Right renal pelvis (tissue), 4 donors: Measurements from ENCODE around the gene FHIT. TPM values are rescaled to one million over a fixed set of nuclear protein-coding genes. Genes with fewer than 3 reads are reported as not detected.

ENCODE experiments used
- DNase-seq, 4 donors: peaks; one replicate each; pipeline ENCODE4 v3.0.0-alpha.2; 2013; ENCODE audit warnings: low read depth in 4 of 4, low spot score in 3 of 4, missing footprints in 1 of 4
- polyA plus RNA-seq, 4 donors: library from polyadenylated mRNA; unstranded; fragments of 120-200 nt; gene quantifications; one replicate each; pipeline ENCODE4 v1.2.1, GENCODE V29; 2013; ENCODE audit not compliant: insufficient read length in 4 of 4

The FHIT gene
- polyA plus RNA-seq, 4 donors = 24.5 to 27.4 (median 26.6) TPM

DNA sequence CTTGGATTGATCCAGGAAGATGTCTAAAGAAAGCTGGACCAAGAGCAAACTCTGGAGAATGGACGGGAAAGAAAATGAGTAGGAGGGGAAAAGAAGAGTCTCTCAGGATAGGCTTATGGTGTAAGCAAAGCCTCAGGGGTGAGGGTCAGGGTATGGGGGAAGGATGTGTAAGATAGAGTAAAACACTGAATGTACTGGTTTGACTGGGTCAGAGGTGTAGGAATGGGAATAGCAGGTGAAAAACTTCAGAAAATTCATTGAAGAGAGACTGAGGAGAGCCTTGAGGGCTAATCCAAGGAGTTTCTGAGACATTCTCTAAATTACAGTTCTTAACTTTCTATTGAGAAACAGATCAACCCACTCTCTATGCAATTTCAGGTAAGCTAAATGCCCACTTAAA, 857.3 kb downstream of the FHIT start:
- no peak for DNase-seq

GRCh38 chr3:60392501-60392900, 858.8 kb downstream of the FHIT start:
- DNase-seq = no peak

DNA sequence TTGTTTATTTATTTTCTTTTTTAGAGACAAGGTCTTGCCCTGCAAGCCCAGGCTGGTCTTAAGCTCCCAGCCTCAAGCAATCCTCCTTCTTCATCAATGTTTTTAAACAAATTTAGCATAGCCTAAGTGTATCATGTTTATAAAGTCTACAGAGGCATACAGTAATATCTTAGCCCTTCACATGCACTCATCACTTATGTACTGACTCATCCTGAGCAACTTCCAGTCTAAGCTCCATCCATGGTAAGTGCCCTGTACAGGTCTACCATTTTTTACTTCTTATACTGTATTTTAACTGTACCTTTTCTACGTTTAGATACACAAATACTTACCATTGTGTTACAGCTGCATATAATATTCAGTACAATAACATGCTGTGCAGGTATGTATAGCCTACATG, 860.0 kb downstream of the FHIT start:
- no peak for DNase-seq

DNA sequence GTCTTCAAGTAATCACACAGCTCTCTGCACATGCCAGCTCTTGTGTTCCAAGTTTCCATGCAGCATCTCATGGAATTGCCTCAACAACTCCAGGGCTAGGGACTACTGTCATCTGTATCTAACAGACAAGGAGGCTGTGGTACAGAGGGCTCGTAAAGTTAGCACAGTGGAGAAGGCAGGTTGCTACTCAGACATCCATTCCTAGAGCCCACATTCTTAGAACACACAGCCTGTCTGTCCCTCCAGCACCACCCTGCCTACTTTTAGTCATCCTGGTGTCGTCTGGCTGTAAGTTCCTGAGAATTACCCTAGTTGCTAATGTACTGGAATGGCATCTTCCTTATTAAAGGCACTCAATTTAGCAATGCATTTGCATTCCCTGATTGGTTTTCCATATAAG, 862.5 kb downstream of the FHIT start:
- DNase-seq = no peak

- no peak for DNase-seq
Measured at GRCh38 chr3:60386306-60386705, 864.9 kb downstream of the FHIT start.

- peak in 1 of 4 donors; percentile 6 for DNase-seq
Measured at GRCh38 chr3:60384341-60384740, 866.9 kb downstream of the FHIT start.

DNA sequence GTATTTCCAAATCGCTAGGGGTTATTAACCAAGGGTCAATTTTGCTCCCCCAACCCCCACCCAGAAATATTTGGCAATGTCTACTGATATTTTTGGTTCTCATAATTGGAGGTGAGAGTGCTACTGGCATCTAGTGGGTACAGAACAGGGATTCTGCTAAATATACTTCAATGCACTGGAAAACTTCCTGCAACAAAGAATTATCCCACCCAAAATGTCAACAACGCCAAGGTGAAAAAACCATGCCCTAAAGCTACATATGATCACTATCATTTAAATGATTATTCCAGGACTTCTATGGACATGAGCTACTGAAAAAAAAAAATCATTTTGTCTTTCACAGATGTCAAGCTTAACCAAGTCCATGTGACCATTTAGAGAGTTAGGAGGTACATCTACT, 867.9 kb downstream of the FHIT start:
- no peak for DNase-seq

GRCh38 chr3:60366486-60366885, 884.8 kb downstream of the FHIT start:
- no peak for DNase-seq

GRCh38 chr3:60365360-60365759, 885.9 kb downstream of the FHIT start:
- no peak for DNase-seq

DNA sequence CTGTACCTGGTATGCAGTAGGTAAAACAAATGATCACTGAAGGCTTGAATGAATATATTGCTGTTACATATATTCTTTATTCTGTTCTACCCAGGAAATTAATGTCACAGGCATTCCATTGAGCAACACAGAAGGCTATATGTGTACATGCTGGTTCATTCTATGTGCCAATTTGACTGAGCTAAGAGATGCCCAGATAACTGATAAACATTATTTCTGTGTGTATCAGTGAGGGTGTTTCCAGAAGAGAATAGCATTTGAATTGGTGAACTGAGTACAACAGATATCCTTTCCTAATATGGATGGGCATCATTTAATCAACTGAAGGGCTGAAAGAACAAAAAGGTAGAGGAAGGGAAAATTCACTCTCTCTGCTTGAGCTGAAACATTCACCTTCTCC, 886.8 kb downstream of the FHIT start:
- DNase-seq = no peak

GRCh38 chr3:60363817-60364216, 887.4 kb downstream of the FHIT start:
- no peak for DNase-seq

DNA sequence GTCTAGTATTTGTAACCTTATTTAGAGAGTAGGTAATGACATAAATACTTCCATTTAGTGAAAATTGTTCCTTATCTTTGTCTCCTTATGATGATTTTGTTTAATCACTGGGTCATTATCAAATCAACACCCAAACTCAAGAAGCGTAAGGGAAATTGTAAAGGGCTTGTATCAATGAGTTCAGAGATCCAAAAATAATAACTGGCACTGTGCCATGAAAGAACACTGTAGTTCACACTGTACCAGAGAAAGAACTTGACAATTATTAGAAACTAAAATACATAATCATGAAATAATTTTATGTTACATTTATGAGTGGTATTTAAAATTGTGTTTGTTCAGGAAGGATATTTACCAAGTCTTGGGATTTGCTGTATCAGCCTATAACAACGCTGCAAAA, 895.4 kb downstream of the FHIT start:
- DNase-seq = no peak

GRCh38 chr3:60351481-60351880, 899.8 kb downstream of the FHIT start:
- DNase-seq = no peak

DNA sequence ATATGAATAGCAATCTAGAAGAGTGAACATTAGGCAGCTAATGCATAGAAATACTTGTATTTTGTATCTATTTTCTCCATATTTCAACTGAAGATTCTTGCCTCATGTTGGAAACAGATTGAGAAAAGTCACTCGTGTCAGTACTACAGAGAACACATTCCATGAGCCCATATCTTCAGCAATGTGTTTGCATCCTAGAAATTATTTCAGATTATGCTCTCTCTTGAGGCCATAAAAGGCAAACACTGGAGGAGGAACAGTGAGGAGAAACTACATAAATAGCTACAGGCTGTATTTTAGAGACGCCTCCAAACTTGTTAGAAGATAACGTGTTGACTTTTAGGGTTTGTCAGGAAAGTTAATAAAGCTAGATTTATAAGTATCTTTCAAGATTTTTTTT, 906.9 kb downstream of the FHIT start:
- DNase-seq = no peak

DNA sequence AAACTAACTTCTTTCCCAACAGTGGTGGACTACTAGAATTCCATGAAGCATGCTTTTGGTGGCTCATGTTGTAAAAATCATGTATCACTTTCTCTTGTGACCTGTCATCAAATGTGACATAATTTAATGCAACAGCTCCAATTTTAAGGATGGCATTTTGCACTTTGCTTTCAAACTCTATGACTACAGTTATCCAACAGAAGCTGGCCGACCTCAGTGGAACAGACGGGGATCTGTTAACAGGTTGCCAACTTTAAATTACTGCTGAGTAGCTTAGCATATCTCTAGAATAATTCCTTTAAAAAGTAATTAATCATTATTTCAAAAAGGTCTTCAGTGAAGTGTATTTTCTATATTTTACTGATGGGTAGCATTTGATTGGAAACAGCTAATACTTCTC, 907.4 kb downstream of the FHIT start:
- no peak for DNase-seq

DNA sequence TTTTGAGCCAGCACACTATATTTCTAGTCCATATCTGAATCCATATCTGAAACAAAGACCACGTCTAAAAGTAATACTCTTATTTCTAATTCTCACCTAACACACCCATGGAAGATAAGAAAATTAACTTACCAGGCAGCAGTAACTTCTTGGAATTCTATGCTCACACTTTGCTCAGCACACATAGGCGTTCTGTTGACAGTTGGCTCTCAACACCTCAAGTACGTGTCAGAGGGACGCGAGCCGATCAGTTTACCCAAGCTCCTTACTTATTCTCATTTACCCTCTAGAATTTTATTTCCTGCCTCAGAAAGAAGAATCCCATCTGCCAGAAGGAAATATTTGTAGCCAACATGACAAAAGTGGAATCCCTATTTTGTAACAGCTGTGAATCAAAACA, 911.9 kb downstream of the FHIT start:
- no peak for DNase-seq

DNA sequence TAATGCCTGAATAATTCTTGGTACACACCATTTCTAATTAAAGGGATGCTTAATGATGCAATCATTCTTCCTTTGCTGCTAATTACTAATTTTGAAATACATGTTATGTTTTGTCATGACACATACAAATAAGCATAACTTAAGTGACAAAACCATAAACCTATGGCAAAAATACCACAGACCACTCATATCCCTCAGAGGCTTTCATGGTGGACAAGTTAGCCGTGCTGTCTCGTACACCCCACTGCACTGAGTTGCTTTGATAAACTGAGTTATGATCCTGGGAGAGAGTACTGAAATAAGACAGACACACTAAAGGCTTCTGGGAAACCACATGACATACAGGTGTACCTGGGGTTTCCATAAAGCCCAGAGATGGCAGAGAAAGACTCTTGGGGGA, 913.8 kb downstream of the FHIT start:
- DNase-seq = no peak

DNA sequence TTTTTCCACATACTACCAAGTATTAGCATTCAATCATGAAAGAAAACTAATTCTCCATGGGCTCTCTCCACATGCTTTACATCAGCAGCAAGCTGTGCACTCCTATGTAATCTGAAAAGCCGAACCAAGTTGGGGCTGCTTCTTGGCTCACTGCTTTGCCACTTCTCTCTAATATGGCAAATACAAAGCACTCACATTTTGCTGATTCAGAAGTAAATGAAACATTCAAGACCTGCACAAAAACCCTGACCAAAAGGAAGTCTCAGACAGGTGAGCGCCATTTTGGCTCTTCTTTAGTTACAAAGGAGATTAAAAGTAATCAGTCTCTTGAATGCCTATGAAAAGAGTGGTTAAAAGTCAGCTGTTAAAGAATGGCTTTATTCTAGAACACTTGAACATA, 915.2 kb downstream of the FHIT start:
- DNase-seq = no peak

- DNase-seq = no peak
Measured at GRCh38 chr3:60333710-60334109, 917.5 kb downstream of the FHIT start.

DNA sequence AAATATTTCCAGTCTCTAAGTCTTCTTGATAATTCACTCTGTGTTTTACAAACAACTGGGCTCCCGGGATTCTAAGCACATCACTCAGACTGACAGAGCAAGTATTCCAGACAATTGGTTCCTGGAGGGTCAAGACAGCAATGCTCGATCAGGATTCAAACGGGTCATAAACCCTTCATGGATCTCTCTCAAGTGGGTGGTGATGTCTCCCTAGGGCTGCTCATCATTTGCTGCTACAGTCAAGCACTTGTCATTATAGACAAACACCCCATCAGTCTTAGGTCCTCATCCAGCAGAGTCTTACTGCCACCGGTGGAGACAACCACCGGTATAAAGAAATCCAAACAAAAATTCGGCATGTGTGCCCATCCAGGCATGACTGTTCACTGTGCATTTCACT, 921.1 kb downstream of the FHIT start:
- DNase-seq = no peak

DNA sequence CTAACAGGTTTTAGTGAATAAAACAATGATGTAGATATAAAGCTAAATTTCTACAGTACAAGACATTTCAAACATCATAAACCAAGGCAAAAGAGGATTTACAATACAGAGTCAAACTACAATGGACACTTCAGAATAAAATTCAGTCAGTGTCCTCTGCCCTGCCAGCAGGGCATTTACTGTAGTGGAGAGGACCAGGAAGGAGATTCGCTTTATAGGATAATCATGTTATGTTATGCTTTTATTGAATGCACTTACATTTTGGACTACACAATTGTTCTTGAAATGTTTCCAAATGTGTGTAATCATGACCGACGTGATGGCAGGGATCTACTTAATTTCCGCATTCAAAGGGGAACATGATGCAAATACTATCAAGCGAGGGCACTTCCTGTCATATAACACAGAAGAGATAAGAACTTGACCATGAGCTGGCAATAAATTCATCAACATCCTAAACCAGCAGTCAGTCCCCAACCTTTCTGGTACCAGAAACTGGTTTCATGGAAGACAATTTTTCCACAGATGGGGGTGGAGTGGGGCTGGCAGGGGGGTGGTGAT, 925.6 kb downstream of the FHIT start:
- no peak for DNase-seq

- DNase-seq = no peak
Measured at GRCh38 chr3:60323651-60324050, 927.6 kb downstream of the FHIT start.

- no peak for DNase-seq
Measured at GRCh38 chr3:60323180-60323579, 928.1 kb downstream of the FHIT start.
